Measurements from ENCODE around the gene EEF1A2. TPM values are rescaled to one million over a fixed set of nuclear protein-coding genes. Genes with fewer than 3 reads are reported as not detected.
"Not testable (repeated sequence)": the region's sequence is repeated elsewhere in the genome, so short reads cannot be mapped to it uniquely, and the experiment has no call there.

Gene EEF1A2
- total RNA-seq, 1 donor from 2014 or later = 0.76 TPM

GRCh38 chr20:63519668-63520503 is 21.0 kb upstream of the EEF1A2 start:
- ATAC-seq = peak; percentile 30

- ATAC-seq = no peak
These were observed 20.2 kb upstream of the EEF1A2 start for GRCh38 chr20:63518946-63519667.

- ATAC-seq = no peak
These were observed 19.5 kb upstream of the EEF1A2 start for GRCh38 chr20:63518351-63518861.

- no peak for ATAC-seq
These were observed 18.8 kb upstream of the EEF1A2 start for GRCh38 chr20:63517376-63518309.

- not testable (repeated sequence) for ATAC-seq
These were observed 15.6 kb upstream of the EEF1A2 start for GRCh38 chr20:63514520-63514919.

- ATAC-seq = no peak
These were observed 14.3 kb upstream of the EEF1A2 start for GRCh38 chr20:63513207-63513606.

GRCh38 chr20:63509088-63509564 is 10.2 kb upstream of the EEF1A2 start:
- no peak for ATAC-seq

- no peak for ATAC-seq
These were observed 9.3 kb upstream of the EEF1A2 start for GRCh38 chr20:63508072-63508768.

- ATAC-seq = no peak
These were observed 8.3 kb upstream of the EEF1A2 start for GRCh38 chr20:63507083-63507743.

GRCh38 chr20:63505723-63506122 is 6.8 kb upstream of the EEF1A2 start:
- no peak for ATAC-seq

- no peak for ATAC-seq
These were observed 6.4 kb upstream of the EEF1A2 start for GRCh38 chr20:63505281-63505680.

GRCh38 chr20:63504642-63505041 is 5.8 kb upstream of the EEF1A2 start:
- no peak for ATAC-seq

- no peak for ATAC-seq
These were observed 4.6 kb upstream of the EEF1A2 start for GRCh38 chr20:63503524-63503923.

GRCh38 chr20:63502671-63503172 is 3.8 kb upstream of the EEF1A2 start:
- ATAC-seq = no peak

- no peak for ATAC-seq
These were observed 3.2 kb upstream of the EEF1A2 start for GRCh38 chr20:63501818-63502670.

- ATAC-seq = no peak
These were observed 2.3 kb upstream of the EEF1A2 start for GRCh38 chr20:63500902-63501817.

- no peak for ATAC-seq
These were observed 1.4 kb upstream of the EEF1A2 start for GRCh38 chr20:63500151-63500901.

- no peak for ATAC-seq
These were observed 571 bp upstream of the EEF1A2 start for GRCh38 chr20:63499338-63499969.
